Suprapubic skin (tissue), 4 donors: Measurements from ENCODE around the gene BCAS1. TPM values are rescaled to one million over a fixed set of nuclear protein-coding genes. Genes with fewer than 3 reads are reported as not detected.

Source experiments
- DNase-seq, 2 donors: peaks; one replicate each; pipeline ENCODE4 v3.0.0-alpha.2; 2019; ENCODE audit warnings: low spot score in 2 of 2
- H3K27ac ChIP-seq: fragments of 200-600 bp; sonication (generic); one replicate; pipeline ENCODE4 v1.5.1; 2019
- H3K27me3 ChIP-seq: fragments of 200-600 bp; sonication (generic); one replicate; pipeline ENCODE4 v1.5.1; 2019
- H3K36me3 ChIP-seq: fragments of 200-600 bp; sonication (generic); one replicate; pipeline ENCODE4 v1.5.1; 2019
- H3K4me1 ChIP-seq: fragments of 200-600 bp; sonication (generic); one replicate; pipeline ENCODE4 v1.5.1; 2019
- H3K4me3 ChIP-seq: fragments of 200-600 bp; sonication (generic); one replicate; pipeline ENCODE4 v1.5.1; 2019; ENCODE audit warnings: mild to moderate bottlenecking
- H3K9me3 ChIP-seq: fragments of 200-600 bp; sonication (generic); one replicate; pipeline ENCODE4 v1.5.1; 2019
- CTCF ChIP-seq, 2 donors: fragments of 200-600 bp in 1 of 2; fragments of 450-650 bp in 1 of 2; sonication (generic) in 1 of 2; IDR thresholded peaks; one replicate each; pipeline ENCODE4 v1.5.1; 2016 to 2019; ENCODE audit warnings: antibody characterized with exemption in 2 of 2, mild to moderate bottlenecking in 1 of 2, moderate library complexity in 1 of 2
- EP300 ChIP-seq: sonication (generic); formaldehyde crosslinking; IDR thresholded peaks from one replicate; pipeline ENCODE4 v1.6.1; 2017; ENCODE audit warnings: antibody characterized with exemption
- POLR2A ChIP-seq, 2 donors: fragments of 450-650 bp; IDR thresholded peaks; one replicate each; pipeline ENCODE4 v1.6.1; 2017; ENCODE audit warnings: antibody characterized with exemption in 2 of 2, mild to moderate bottlenecking in 2 of 2, moderate library complexity in 2 of 2
- POLR2AphosphoS5 ChIP-seq, 3 donors: sonication (generic); formaldehyde crosslinking; IDR thresholded peaks; one replicate each; pipeline ENCODE4 v1.6.1; 2017; ENCODE audit warnings: antibody characterized with exemption in 3 of 3
- WGBS: methylation state at CpG from one replicate; pipeline ENCODE4 v1.1.5; 2018; 5-methylcytosine and 5-hydroxymethylcytosine counted together
- total RNA-seq, 4 donors: library from RNA; depleted of rRNA; stranded (reverse); fragments of >200 nt; gene quantifications; one replicate each; pipeline ENCODE4 v1.1.0, GENCODE V29; 2016

BCAS1 gene
- total RNA-seq, 4 donors from 2014 or later = 1.7 to 3.4 (median 2.1) TPM

GRCh38 chr20:54058420-54059139, 11.8 kb downstream of the BCAS1 start:
- H3K27me3 ChIP-seq = no peaks in the 10 kb centered on the region
- H3K27ac ChIP-seq = no peak overlapping the region
- no peak for DNase-seq
- H3K4me3 ChIP-seq = no peak overlapping the region
- no peaks in the 10 kb centered on the region for H3K9me3 ChIP-seq
- peaks cover 18% of the 10 kb centered on the region for H3K4me1 ChIP-seq
- TF ChIP-seq POLR2A (IDR thresholded peaks at IDR 0.05) (no peak), CTCF (IDR thresholded peaks at IDR 0.05) (no peak), EP300 (no peak), POLR2AphosphoS5 (IDR thresholded peaks at IDR 0.05) (no peak)
- no peaks in the 10 kb centered on the region for H3K36me3 ChIP-seq
- WGBS = 86% methylated on average over 16 of the region's 16 CpGs

GRCh38 chr20:54056762-54057639, 13.4 kb downstream of the BCAS1 start:
- Histone ChIP-seq H3K9me3 (no peaks in the 10 kb centered on the region), H3K4me1 (peaks cover 12% of the 10 kb centered on the region), H3K27ac (no peak overlapping the region), H3K36me3 (no peaks in the 10 kb centered on the region), H3K4me3 (no peak overlapping the region), H3K27me3 (no peaks in the 10 kb centered on the region)
- DNase-seq = no peak
- TF ChIP-seq POLR2A (IDR thresholded peaks at IDR 0.05) (no peak), POLR2AphosphoS5 (IDR thresholded peaks at IDR 0.05) (no peak), EP300 (no peak), CTCF (IDR thresholded peaks at IDR 0.05) (no peak)
- WGBS = 93% methylated on average over 3 of the region's 3 CpGs

- no peak overlapping the region for H3K4me3 ChIP-seq
- no peaks in the 10 kb centered on the region for H3K9me3 ChIP-seq
- H3K4me1 ChIP-seq = no peaks in the 10 kb centered on the region
- 68% methylated on average over 5 of the region's 5 CpGs for WGBS
- DNase-seq = no peak
- no peaks in the 10 kb centered on the region for H3K36me3 ChIP-seq
- no peak overlapping the region for H3K27ac ChIP-seq
- no peak for TF ChIP-seq EP300
- no peak for TF ChIP-seq CTCF (IDR thresholded peaks at IDR 0.05)
- no peak for TF ChIP-seq POLR2AphosphoS5 (IDR thresholded peaks at IDR 0.05)
- no peak for TF ChIP-seq POLR2A (IDR thresholded peaks at IDR 0.05)
- H3K27me3 ChIP-seq = no peaks in the 10 kb centered on the region
These were observed 15.9 kb downstream of the BCAS1 start for GRCh38 chr20:54054516-54054915.

- TF ChIP-seq POLR2AphosphoS5 (IDR thresholded peaks at IDR 0.05) (no peak), CTCF (IDR thresholded peaks at IDR 0.05) (no peak), POLR2A (IDR thresholded peaks at IDR 0.05) (no peak), EP300 (no peak)
- Histone ChIP-seq H3K9me3 (no peaks in the 10 kb centered on the region), H3K27me3 (no peaks in the 10 kb centered on the region), H3K4me3 (no peak overlapping the region), H3K4me1 (peaks cover 7% of the 10 kb centered on the region), H3K36me3 (no peaks in the 10 kb centered on the region), H3K27ac (no peak overlapping the region)
- no peak for DNase-seq
- WGBS = 89% methylated on average over 2 of the region's 2 CpGs
These were observed 19.3 kb downstream of the BCAS1 start for GRCh38 chr20:54051068-54051467.

- WGBS = 68% methylated on average over 3 of the region's 3 CpGs
- Histone ChIP-seq H3K27me3 (no peaks in the 10 kb centered on the region), H3K4me3 (no peak overlapping the region), H3K4me1 (peaks cover 8% of the 10 kb centered on the region), H3K27ac (no peak overlapping the region), H3K9me3 (no peaks in the 10 kb centered on the region), H3K36me3 (no peaks in the 10 kb centered on the region)
- no peak for DNase-seq
- TF ChIP-seq POLR2AphosphoS5 (IDR thresholded peaks at IDR 0.05) = no peak
- TF ChIP-seq CTCF (IDR thresholded peaks at IDR 0.05) = no peak
- TF ChIP-seq POLR2A (IDR thresholded peaks at IDR 0.05) = no peak
- TF ChIP-seq EP300 = no peak
These were observed 21.4 kb downstream of the BCAS1 start for GRCh38 chr20:54048891-54049545.
